DND-41 (cell line): Measurements from ENCODE around the gene SLC25A6.

ENCODE experiments used
- CTCF ChIP-seq: IDR thresholded peaks from 2 replicates; pipeline ENCODE4 v1.5.1; 2012; ENCODE audit warnings: borderline replicate concordance, low read length, moderate library complexity, mild to moderate bottlenecking; ENCODE audit not compliant: poor library complexity, severe bottlenecking; ENCODE audit errors: extremely low read depth
- EZH2 ChIP-seq: IDR thresholded peaks from 3 replicates; pipeline ENCODE4 v1.6.1; 2012; ENCODE audit warnings: borderline replicate concordance, low read depth, mild to moderate bottlenecking, moderate library complexity, low read length, inconsistent platforms; ENCODE audit not compliant: severe bottlenecking

DNA sequence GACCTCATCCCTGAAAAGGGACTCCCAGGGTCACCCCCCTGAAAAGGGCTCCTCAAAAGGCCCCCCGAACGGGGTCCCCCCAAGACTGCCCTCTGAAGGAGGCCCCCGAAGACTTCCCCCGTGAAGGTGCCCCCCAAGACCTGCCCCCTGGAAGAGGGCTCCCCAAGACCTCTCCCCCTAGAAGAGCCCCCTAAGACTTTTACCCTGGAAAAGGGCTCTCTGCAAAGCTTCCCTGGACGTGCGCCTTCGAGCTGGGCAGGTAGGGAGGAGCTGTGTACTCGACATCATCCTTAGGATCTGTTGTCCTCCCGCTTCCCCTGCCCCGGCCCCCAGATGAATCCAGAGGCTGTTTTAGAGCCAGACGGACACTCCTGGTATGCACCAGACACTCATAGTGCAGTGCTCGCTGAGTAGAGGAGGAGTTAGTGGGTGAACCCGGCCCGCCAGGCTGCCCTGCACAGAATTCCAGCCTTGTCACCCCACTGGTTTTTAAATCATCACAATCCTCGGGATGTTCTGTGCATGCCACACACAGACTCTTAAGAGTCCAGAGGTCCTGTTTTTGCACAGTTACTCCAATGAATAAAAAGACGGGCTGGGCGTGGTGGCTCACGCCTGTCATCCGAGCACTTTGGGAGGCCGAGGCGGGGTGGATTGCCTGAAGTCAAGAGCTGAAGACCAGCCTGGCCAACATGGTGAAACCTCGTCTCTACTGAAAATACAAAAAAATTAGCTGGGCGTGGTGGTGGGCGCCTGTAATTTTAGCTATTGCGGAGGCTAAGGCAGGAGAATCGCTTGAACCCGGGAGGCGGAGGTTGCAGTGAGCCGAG lies 5.7 kb upstream of the SLC25A6 start:
- TF ChIP-seq CTCF (no peak), EZH2 (no peak)
